Measurements from ENCODE around the gene TBC1D1.

Gene TBC1D1

GRCh38 chr4:37890801-37891259 lies at the start of gene TBC1D1:
TSS of gene TBC1D1 (plus strand) at chr4:37891084. CDS start at chr4:37902096, 11,012 bp downstream.
- no peak for DNase-seq

- DNase-seq, result no peak
Measured at GRCh38 chr4:37844204-37844603, 46.7 kb upstream of the TBC1D1 start.

GRCh38 chr4:37845201-37845600 lies 45.7 kb upstream of the TBC1D1 start:
- DNase-seq, result no peak

- no peak for DNase-seq
Measured at GRCh38 chr4:37847311-37847884, 43.5 kb upstream of the TBC1D1 start.

GRCh38 chr4:37852376-37852775 lies 38.5 kb upstream of the TBC1D1 start:
- no peak for DNase-seq

- DNase-seq, result no peak
Measured at GRCh38 chr4:37858112-37858511, 32.8 kb upstream of the TBC1D1 start.

GRCh38 chr4:37858872-37859271 lies 32.0 kb upstream of the TBC1D1 start:
- no peak for DNase-seq

GRCh38 chr4:37860266-37860665 lies 30.6 kb upstream of the TBC1D1 start:
- DNase-seq, result no peak

- DNase-seq, result no peak
Measured at GRCh38 chr4:37862961-37863360, 27.9 kb upstream of the TBC1D1 start.

GRCh38 chr4:37864786-37865185 lies 26.1 kb upstream of the TBC1D1 start:
- no peak for DNase-seq

GRCh38 chr4:37865450-37865849 lies 25.4 kb upstream of the TBC1D1 start:
- DNase-seq, result no peak

- no peak for DNase-seq
Measured at GRCh38 chr4:37867102-37867501, 23.8 kb upstream of the TBC1D1 start.

GRCh38 chr4:37868238-37868637 lies 22.6 kb upstream of the TBC1D1 start:
- no peak for DNase-seq

- DNase-seq, result no peak
Measured at GRCh38 chr4:37872310-37872988, 18.4 kb upstream of the TBC1D1 start.

GRCh38 chr4:37873386-37873785 lies 17.5 kb upstream of the TBC1D1 start:
- no peak for DNase-seq

GRCh38 chr4:37876156-37876555 lies 14.7 kb upstream of the TBC1D1 start:
- no peak for DNase-seq

GRCh38 chr4:37879365-37879764 lies 11.5 kb upstream of the TBC1D1 start:
- no peak for DNase-seq

GRCh38 chr4:37881811-37882210 lies 9.1 kb upstream of the TBC1D1 start:
- DNase-seq, result no peak

GRCh38 chr4:37882665-37883296 lies 8.1 kb upstream of the TBC1D1 start:
- no peak for DNase-seq

GRCh38 chr4:37884855-37885487 lies 5.9 kb upstream of the TBC1D1 start:
- no peak for DNase-seq

GRCh38 chr4:37885496-37885895 lies 5.4 kb upstream of the TBC1D1 start:
- DNase-seq, result no peak

- DNase-seq, result no peak
Measured at GRCh38 chr4:37889849-37890800, 759 bp upstream of the TBC1D1 start.

Measured in NCI-H1930 (cell line).